HepG2 (cell line): Measurements from ENCODE around the gene TBX21. TPM values are rescaled to one million over a fixed set of nuclear protein-coding genes. Genes with fewer than 3 reads are reported as not detected.

Source experiments
- CREB1 ChIP-seq, 2 experiments: fragments of 450-650 bp in 1 of 2; IDR thresholded peaks; 2 replicates each; pipeline ENCODE4 v1.6.1; 2016 to 2017; ENCODE audit warnings: control low read depth in 1 of 2, mild to moderate bottlenecking in 1 of 2, missing compliant biosample characterization in 1 of 2, missing genetic modification characterization in 1 of 2
- ELF4 ChIP-seq: sonication (generic); formaldehyde crosslinking; IDR thresholded peaks from 2 replicates; pipeline ENCODE4 v1.5.0; 2020; ENCODE audit warnings: missing genetic modification reagents, mild to moderate bottlenecking, moderate library complexity, borderline replicate concordance
- TCF7 ChIP-seq: sonication (generic); IDR thresholded peaks from 2 replicates; pipeline ENCODE4 v1.6.1; 2016; ENCODE audit warnings: antibody characterized with exemption, low read depth
- THAP11 ChIP-seq: IDR thresholded peaks from 2 replicates; pipeline ENCODE4 v1.6.1; 2016; ENCODE audit warnings: missing biosample characterization, missing genetic modification reagents
- ZNF17 ChIP-seq: sonication (generic); formaldehyde crosslinking; IDR thresholded peaks from 2 replicates; pipeline ENCODE4 v1.5.0; 2020; ENCODE audit warnings: mild to moderate bottlenecking, missing genetic modification reagents
- ZNF24 ChIP-seq: fragments of 450-650 bp; IDR thresholded peaks from 2 replicates; pipeline ENCODE4 v1.6.1; 2017; ENCODE audit warnings: antibody characterized with exemption, mild to moderate bottlenecking
- polyA plus RNA-seq, 8 experiments: library from polyadenylated mRNA; depleted of rRNA in 3 of 8; stranded (reverse) in 7 of 8; unstranded in 1 of 8; fragments of >200 nt; fragmentation: Illumina TruSeq in 4 of 8; extraction: Trizol in 4 of 8; gene quantifications; 2 replicates each; pipeline versions ENCODE4 v1.2.1 to v1.2.3, GENCODE V29; 2011 to 2016; ENCODE audit warnings: low read depth in 4 of 8, missing spikeins in 1 of 8, mixed read lengths in 1 of 8; ENCODE audit not compliant: insufficient read depth in 1 of 8
- total RNA-seq, 5 experiments: library from RNA; depleted of rRNA; stranded (reverse); fragments of >200 nt; fragmentation: Illumina TruSeq; extraction: Trizol; gene quantifications; 2 replicates each; pipeline ENCODE4 v1.2.3, GENCODE V29; 2016; ENCODE audit warnings: low read depth in 1 of 5
- TF ChIP-seq, protein P1 (sequence below): sonication (generic); formaldehyde crosslinking; conservative IDR thresholded peaks from 2 replicates; pipeline ENCODE4 v1.4.0; 2020; ENCODE audit warnings: missing genetic modification reagents
- TF ChIP-seq, protein P2 (sequence below): sonication (generic); formaldehyde crosslinking; IDR thresholded peaks from 2 replicates; pipeline ENCODE4 v1.4.0; 2020; ENCODE audit warnings: missing genetic modification reagents
- TF ChIP-seq, protein P3 (sequence below): sonication (generic); formaldehyde crosslinking; IDR thresholded peaks from one replicate; pipeline ENCODE4 v1.5.1; 2020; ENCODE audit warnings: mild to moderate bottlenecking, missing genetic modification reagents; ENCODE audit errors: not compliant biosample characterization
- TF ChIP-seq, protein P4 (sequence below): sonication (generic); formaldehyde crosslinking; IDR thresholded peaks from 2 replicates; pipeline ENCODE4 v1.8.0; 2022; ENCODE audit warnings: missing genetic modification reagents, low read depth, mild to moderate bottlenecking, borderline replicate concordance

The TBX21 gene
- total and polyA plus RNA-seq, 2 of the 13 experiments (the other 11 are each of a cell fraction or from before 2014, with no cell fraction given): not detected

DNA sequence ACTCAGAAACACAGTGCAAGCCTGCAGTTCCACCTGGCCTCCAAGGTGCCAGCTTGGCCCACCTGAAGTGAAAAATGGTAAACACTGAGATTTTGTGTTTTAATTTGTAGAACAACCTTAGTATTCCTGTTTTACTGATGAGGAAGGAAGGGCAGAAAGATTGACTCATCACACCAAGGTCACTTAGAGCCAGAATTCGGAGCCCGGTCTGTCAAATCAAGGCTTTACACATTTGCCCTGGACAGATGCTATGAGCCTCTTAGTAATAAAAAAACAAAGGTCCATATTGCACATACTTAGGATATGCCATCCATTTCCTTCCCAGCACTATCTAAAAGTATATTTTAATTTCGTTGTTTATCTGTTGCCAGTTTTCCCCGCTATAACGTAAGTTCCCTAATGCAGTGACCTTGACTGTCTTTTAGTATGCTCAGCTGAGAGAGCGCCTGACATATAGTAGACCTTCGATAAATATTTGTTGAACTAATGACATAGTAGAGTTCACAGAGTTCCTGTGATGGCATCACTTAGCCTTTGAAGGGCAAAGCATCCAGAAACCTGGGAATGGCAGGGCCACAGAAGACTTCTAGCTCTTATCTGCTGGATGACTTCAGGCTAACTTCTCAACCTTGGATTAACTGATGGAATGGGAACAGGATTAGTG lies 46.2 kb upstream of the TBX21 start (continued):
- TF ChIP-seq, protein P1, sequence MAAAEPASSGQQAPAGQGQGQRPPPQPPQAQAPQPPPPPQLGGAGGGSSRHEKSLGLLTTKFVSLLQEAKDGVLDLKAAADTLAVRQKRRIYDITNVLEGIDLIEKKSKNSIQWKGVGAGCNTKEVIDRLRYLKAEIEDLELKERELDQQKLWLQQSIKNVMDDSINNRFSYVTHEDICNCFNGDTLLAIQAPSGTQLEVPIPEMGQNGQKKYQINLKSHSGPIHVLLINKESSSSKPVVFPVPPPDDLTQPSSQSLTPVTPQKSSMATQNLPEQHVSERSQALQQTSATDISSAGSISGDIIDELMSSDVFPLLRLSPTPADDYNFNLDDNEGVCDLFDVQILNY (CRISPR knock-in tag): no peak
- TF ChIP-seq, protein P2, sequence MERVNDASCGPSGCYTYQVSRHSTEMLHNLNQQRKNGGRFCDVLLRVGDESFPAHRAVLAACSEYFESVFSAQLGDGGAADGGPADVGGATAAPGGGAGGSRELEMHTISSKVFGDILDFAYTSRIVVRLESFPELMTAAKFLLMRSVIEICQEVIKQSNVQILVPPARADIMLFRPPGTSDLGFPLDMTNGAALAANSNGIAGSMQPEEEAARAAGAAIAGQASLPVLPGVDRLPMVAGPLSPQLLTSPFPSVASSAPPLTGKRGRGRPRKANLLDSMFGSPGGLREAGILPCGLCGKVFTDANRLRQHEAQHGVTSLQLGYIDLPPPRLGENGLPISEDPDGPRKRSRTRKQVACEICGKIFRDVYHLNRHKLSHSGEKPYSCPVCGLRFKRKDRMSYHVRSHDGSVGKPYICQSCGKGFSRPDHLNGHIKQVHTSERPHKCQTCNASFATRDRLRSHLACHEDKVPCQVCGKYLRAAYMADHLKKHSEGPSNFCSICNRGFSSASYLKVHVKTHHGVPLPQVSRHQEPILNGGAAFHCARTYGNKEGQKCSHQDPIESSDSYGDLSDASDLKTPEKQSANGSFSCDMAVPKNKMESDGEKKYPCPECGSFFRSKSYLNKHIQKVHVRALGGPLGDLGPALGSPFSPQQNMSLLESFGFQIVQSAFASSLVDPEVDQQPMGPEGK (CRISPR knock-in tag): no peak
- TF ChIP-seq, protein P3, sequence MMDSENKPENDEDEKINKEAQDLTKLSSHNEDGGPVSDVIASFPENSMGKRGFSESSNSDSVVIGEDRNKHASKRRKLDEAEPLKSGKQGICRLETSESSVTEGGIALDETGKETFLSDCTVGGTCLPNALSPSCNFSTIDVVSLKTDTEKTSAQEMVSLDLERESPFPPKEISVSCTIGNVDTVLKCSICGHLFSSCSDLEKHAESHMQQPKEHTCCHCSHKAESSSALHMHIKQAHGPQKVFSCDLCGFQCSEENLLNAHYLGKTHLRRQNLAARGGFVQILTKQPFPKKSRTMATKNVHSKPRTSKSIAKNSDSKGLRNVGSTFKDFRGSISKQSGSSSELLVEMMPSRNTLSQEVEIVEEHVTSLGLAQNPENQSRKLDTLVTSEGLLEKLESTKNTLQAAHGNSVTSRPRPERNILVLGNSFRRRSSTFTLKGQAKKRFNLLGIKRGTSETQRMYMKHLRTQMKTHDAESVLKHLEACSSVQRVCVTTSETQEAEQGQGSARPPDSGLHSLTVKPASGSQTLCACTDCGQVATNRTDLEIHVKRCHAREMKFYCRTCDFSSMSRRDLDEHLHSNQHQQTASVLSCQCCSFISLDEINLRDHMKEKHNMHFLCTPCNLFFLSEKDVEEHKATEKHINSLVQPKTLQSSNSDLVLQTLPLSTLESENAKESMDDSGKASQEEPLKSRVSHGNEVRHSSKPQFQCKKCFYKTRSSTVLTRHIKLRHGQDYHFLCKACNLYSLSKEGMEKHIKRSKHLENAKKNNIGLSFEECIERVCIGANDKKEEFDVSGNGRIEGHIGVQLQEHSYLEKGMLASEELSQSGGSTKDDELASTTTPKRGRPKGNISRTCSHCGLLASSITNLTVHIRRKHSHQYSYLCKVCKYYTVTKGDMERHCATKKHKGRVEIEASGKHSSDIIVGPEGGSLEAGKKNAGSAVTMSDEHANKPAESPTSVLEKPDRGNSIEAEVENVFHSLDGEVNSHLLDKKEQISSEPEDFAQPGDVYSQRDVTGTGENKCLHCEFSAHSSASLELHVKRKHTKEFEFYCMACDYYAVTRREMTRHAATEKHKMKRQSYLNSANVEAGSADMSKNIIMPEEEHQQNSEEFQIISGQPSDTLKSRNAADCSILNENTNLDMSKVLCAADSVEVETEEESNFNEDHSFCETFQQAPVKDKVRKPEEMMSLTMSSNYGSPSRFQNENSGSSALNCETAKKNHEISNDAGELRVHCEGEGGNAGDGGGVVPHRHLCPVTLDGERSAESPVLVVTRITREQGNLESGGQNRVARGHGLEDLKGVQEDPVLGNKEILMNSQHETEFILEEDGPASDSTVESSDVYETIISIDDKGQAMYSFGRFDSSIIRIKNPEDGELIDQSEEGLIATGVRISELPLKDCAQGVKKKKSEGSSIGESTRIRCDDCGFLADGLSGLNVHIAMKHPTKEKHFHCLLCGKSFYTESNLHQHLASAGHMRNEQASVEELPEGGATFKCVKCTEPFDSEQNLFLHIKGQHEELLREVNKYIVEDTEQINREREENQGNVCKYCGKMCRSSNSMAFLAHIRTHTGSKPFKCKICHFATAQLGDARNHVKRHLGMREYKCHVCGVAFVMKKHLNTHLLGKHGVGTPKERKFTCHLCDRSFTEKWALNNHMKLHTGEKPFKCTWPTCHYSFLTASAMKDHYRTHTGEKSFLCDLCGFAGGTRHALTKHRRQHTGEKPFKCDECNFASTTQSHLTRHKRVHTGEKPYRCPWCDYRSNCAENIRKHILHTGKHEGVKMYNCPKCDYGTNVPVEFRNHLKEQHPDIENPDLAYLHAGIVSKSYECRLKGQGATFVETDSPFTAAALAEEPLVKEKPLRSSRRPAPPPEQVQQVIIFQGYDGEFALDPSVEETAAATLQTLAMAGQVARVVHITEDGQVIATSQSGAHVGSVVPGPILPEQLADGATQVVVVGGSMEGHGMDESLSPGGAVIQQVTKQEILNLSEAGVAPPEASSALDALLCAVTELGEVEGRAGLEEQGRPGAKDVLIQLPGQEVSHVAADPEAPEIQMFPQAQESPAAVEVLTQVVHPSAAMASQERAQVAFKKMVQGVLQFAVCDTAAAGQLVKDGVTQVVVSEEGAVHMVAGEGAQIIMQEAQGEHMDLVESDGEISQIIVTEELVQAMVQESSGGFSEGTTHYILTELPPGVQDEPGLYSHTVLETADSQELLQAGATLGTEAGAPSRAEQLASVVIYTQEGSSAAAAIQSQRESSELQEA (CRISPR knock-in tag): no peak
- peak; percentile 41; the same call in 1 of the 2 replicates for TF ChIP-seq ZNF24
- TF ChIP-seq THAP11 (CRISPR knock-in tag): 0 out of 2 replicates have a peak, but pooled peaks have one; percentile 31
- TF ChIP-seq CREB1 (IDR thresholded peaks at IDR 0.05): peak; percentile 48; the same call in 1 of the 2 replicates
- peak; percentile 73 for TF ChIP-seq CREB1 (CRISPR knock-in tag; IDR thresholded peaks at IDR 0.05)
- TF ChIP-seq, protein P4, sequence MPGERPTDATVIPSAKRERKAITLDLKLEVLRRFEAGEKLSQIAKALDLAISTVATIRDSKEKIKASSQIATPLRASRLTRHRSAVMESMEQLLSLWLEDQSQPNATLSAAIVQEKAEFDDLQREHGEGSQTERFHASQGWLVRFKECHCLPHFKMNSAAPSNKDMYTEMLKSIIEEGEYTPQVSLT (CRISPR knock-in tag): 0 out of 2 replicates have a peak, but pooled peaks have one; percentile 32
- TF ChIP-seq ELF4: no peak
- peak; percentile 61; the same call in 1 of the 2 replicates for TF ChIP-seq TCF7
- no peak for TF ChIP-seq ZNF17 (CRISPR knock-in tag)
